ENCODE results near the gene AMPD3. TPM values are rescaled to one million over a fixed set of nuclear protein-coding genes. Genes with fewer than 3 reads are reported as not detected.

The AMPD3 gene
- total and polyA plus RNA-seq, 7 donors, result 4.2 to 8.1 (median 5.0) TPM

GRCh38 chr11:10414181-10414580, 40.9 kb upstream of the AMPD3 start:
- no peaks in the 10 kb centered on the region for H3K9me3 ChIP-seq
- no peak overlapping the region for H3K4me3 ChIP-seq
- DNase-seq, result no peak
- peaks cover 0 to 4% (median 1%) of the 10 kb centered on the region in 4 donors for H3K4me1 ChIP-seq
- TF ChIP-seq CTCF (IDR thresholded peaks at IDR 0.05), result no peak
- no peak for TF ChIP-seq POLR2AphosphoS5 (IDR thresholded peaks at IDR 0.05)
- no peak for TF ChIP-seq EP300 (IDR thresholded peaks at IDR 0.05)
- TF ChIP-seq POLR2A (IDR thresholded peaks at IDR 0.05), result no peak
- H3K36me3 ChIP-seq, result no peaks in the 10 kb centered on the region
- H3K27ac ChIP-seq, result peak overlapping the region in 2 of 4 donors; percentile 0 to 52
- intact Hi-C loops (cut with DNase I), result no loop called here
- H3K27me3 ChIP-seq, result no peaks in the 10 kb centered on the region
- 40 to 65% methylated on average over 8 of the region's 8 CpGs for WGBS, 2 donors

GRCh38 chr11:10414659-10415058, 40.4 kb upstream of the AMPD3 start:
- Histone ChIP-seq H3K36me3 (no peaks in the 10 kb centered on the region), H3K9me3 (no peaks in the 10 kb centered on the region), H3K4me1 (peaks cover 0 to 2% (median 0%) of the 10 kb centered on the region in 4 donors), H3K27ac (peak overlapping the region in 3 of 4 donors; percentile 0 to 52 (median 20)), H3K27me3 (no peaks in the 10 kb centered on the region), H3K4me3 (no peak overlapping the region)
- WGBS, 2 donors, result 43 to 76% methylated on average over 10 of the region's 10 CpGs
- intact Hi-C loops (cut with DNase I), result no loop called here
- TF ChIP-seq EP300 (IDR thresholded peaks at IDR 0.05) (no peak), CTCF (IDR thresholded peaks at IDR 0.05) (no peak), POLR2AphosphoS5 (IDR thresholded peaks at IDR 0.05) (no peak), POLR2A (IDR thresholded peaks at IDR 0.05) (no peak)
- peak; percentile 80 for DNase-seq

DNA sequence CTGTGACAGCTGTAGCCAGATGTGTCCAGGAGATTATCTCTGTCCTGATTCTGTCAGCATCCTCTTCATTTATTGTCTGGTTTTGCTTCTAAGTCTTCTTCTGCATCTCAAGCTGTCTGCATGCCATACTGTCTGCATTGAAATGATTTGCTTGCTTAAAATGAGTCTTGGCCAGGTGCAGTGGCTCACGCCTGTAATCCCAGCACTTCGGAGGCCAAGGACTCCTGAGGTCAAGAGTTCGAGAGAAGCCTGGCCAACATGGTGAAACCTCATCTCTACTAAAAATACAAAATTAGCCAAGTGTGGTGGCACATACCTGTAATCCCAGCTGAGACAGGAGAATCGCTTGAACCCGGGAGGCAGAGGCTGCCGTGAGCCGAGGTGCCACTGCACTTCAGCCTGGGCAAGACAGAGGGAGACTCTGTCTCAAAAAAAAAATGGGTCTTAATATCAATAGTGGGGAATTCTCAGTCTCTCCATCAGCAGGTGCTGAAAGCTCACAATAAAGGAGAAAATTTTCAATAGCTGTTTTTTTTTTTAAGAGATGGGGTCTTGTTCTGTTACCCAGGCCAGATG, 39.2 kb upstream of the AMPD3 start:
- TF ChIP-seq EP300 (IDR thresholded peaks at IDR 0.05), result no peak
- no peak for TF ChIP-seq POLR2A (IDR thresholded peaks at IDR 0.05)
- TF ChIP-seq CTCF (IDR thresholded peaks at IDR 0.05), result no peak
- TF ChIP-seq POLR2AphosphoS5 (IDR thresholded peaks at IDR 0.05), result no peak
- intact Hi-C loops (cut with DNase I), result no loop called here
- no peak overlapping the region for H3K4me3 ChIP-seq

GRCh38 chr11:10418259-10418949, 36.7 kb upstream of the AMPD3 start:
- H3K4me3 ChIP-seq, result no peak overlapping the region
- H3K9me3 ChIP-seq, result no peaks in the 10 kb centered on the region
- H3K27ac ChIP-seq, result no peak overlapping the region
- peaks cover 0 to 2% (median 0%) of the 10 kb centered on the region in 4 donors for H3K4me1 ChIP-seq
- TF ChIP-seq POLR2AphosphoS5 (IDR thresholded peaks at IDR 0.05) (no peak), CTCF (IDR thresholded peaks at IDR 0.05) (no peak), EP300 (IDR thresholded peaks at IDR 0.05) (no peak), POLR2A (IDR thresholded peaks at IDR 0.05) (no peak)
- intact Hi-C loops (cut with DNase I), result no loop called here
- H3K27me3 ChIP-seq, result no peaks in the 10 kb centered on the region
- 48 to 58% methylated on average over 6 of the region's 6 CpGs for WGBS, 2 donors
- no peaks in the 10 kb centered on the region for H3K36me3 ChIP-seq
- DNase-seq, result no peak

More for the DNA sequence above, 39.2 kb upstream of the AMPD3 start:
- no peaks in the 10 kb centered on the region for H3K9me3 ChIP-seq
- no peak for DNase-seq
- WGBS, 2 donors, result 86 to 91% methylated on average over 7 of the region's 7 CpGs
- no peaks in the 10 kb centered on the region for H3K36me3 ChIP-seq
- H3K27me3 ChIP-seq, result no peaks in the 10 kb centered on the region
- H3K4me1 ChIP-seq, result peaks cover 0 to 2% (median 0%) of the 10 kb centered on the region in 4 donors
- no peak overlapping the region for H3K27ac ChIP-seq

Data from sigmoid colon (tissue), 7 donors.